ENCODE results near the gene GTF2IRD1. TPM values are rescaled to one million over a fixed set of nuclear protein-coding genes. Genes with fewer than 3 reads are reported as not detected.

Gene GTF2IRD1
- total RNA-seq (2012; rRNA removed) (4.1 and 5.0 TPM in 2 replicates), polyA plus RNA-seq (2012; rRNA removed) (21.9 and 22.6 TPM in 2 replicates), Bru-seq, nascent RNA (percentile 75 among the genes with signal in this experiment), BruChase-seq, experiment 1, labeled RNA remaining after a 6-hour chase (percentile 91 among the genes with signal in this experiment), BruChase-seq, experiment 2, labeled RNA remaining after a 2-hour chase (percentile 79 among the genes with signal in this experiment)
- 19.6 and 26.0 TPM in 2 replicates for polyA plus RNA-seq (2012; cell fraction: cytosol; rRNA removed)
- polyA plus RNA-seq (2012; cell fraction: nucleus; rRNA removed; ENCODE audit: low replicate concordance) = 27.5 and 33.3 TPM in 2 replicates
- long read RNA-seq, transcript GTF2IRD1-202 (27 exons, 3,077 nt) = major isoform, 6 of 24 reads
- long read RNA-seq, partial matches to known transcripts = 11 of 24 reads
- long read RNA-seq, other reads (novel, unspliced or antisense) = 4 of 24 reads

- dilution Hi-C loops (cut with HindIII; ENCODE audit: low sequenced_read_pairs, unreplicated experiment) (no loop called here), intact Hi-C loops (cut with micrococcal nuclease) (loop anchor here (2.0 to 5.0 kb wide), 2 partner anchors 51 to 94 kb away; no protein-coding TSS in a partner anchor)
These were observed at the start of gene GTF2IRD1 for GRCh38 chr7:74453322-74454011. Gene GTF2IRD1, plus strand, starts transcription at chr7:74453906. Its CDS starts 54,175 bp downstream, at chr7:74508081.

More at GRCh38 chr7:74453322-74454011, at the start of gene GTF2IRD1:
- Histone ChIP-seq H3K18ac (ENCODE audit: low read depth, low read length) (peak within 1 kb of the TSS; percentile 77), H3K9me3 (ENCODE audit: control insufficient read depth, insufficient read depth, low read length) (no peaks in the 10 kb centered on the region), H2BK5ac (ENCODE audit: low read depth, low read length, poor library complexity, severe bottlenecking) (peak within 1 kb of the TSS; percentile 18), H3K14ac (replicated peaks; ENCODE audit: low read depth, low read length) (peak within 1 kb of the TSS; percentile 82; the same call in 1 of the 2 replicates), H2BK120ac (ENCODE audit: low read depth, low read length) (peak within 1 kb of the TSS; percentile 68), H3K36me3 (ENCODE audit: control insufficient read depth, insufficient read depth, low read length) (no peaks in the 10 kb centered on the region; the same call in 1 of the 2 replicates), H2AK9ac (replicated peaks; ENCODE audit: low read depth, low read length, poor library complexity) (peak within 1 kb of the TSS; percentile 96), H2BK20ac (ENCODE audit: low read depth, low read length) (no peak within 1 kb of the TSS), H3K56ac (ENCODE audit: extremely low read depth, insufficient read depth, low read length) (no peak within 1 kb of the TSS), H3K9ac (ENCODE audit: low read depth, low read length) (peak within 1 kb of the TSS; percentile 70), H3K23ac (ENCODE audit: low read depth, low read length) (peak within 1 kb of the TSS; percentile 75; the same call in 1 of the 2 replicates), H3K79me1 (ENCODE audit: low read depth in 1 of 2, low read length in 2 of 2) (peaks cover 8 to 46% of the 10 kb centered on the region in 2 experiments; a peak in 3 of 4 replicates), H4K91ac (ENCODE audit: insufficient read depth, low read depth, low read length) (peak within 1 kb of the TSS; percentile 77), H3K4me2 (ENCODE audit: low read depth, low read length) (peak within 1 kb of the TSS; percentile 90), H3K27ac (ENCODE audit: insufficient read depth, low read length) (peak within 1 kb of the TSS; percentile 70), H2AK5ac (ENCODE audit: low read depth, low read length) (peak within 1 kb of the TSS; percentile 89), H2BK15ac (ENCODE audit: low read depth, low read length) (peak within 1 kb of the TSS; percentile 15; the same call in 1 of the 3 replicates), H4K8ac (ENCODE audit: low read depth in 2 of 2, low read length in 2 of 2) (peak within 1 kb of the TSS; percentile 81 to 91), H3K4me1 (ENCODE audit: control insufficient read depth, insufficient read depth, low read length) (peaks cover 16% of the 10 kb centered on the region), H3K27me3 (ENCODE audit: control insufficient read depth, insufficient read depth, low read length) (no peaks in the 10 kb centered on the region; the same call in 1 of the 2 replicates), H3K4me3 (ENCODE audit: insufficient read depth, low read depth, low read length) (peak within 1 kb of the TSS; percentile 61), H3K4ac (ENCODE audit: low read depth, low read length) (peak within 1 kb of the TSS; percentile 94), H4K20me1 (ENCODE audit: insufficient read depth, low read length) (peaks cover 33% of the 10 kb centered on the region), H4K5ac (ENCODE audit: low read depth, low read length) (peak within 1 kb of the TSS; percentile 87), H3K9me1 (ENCODE audit: insufficient read depth, low read length) (peaks cover 9% of the 10 kb centered on the region), H2AFZ (replicated peaks; ENCODE audit: low read length, poor library complexity) (peak within 1 kb of the TSS; percentile 94)
- ChIA-PET CTCF (no interaction called here), POLR2A (ENCODE audit: unreplicated experiment) (no interaction called here)
- in situ Hi-C loops (cut with MboI; ENCODE audit: low sequenced_read_pairs) = no loop called here
- TF ChIP-seq USF2 (IDR thresholded peaks at IDR 0.05; ENCODE audit: low read depth, low read length) = no peak
- TF ChIP-seq CEBPB (IDR thresholded peaks at IDR 0.05; ENCODE audit: low read depth, low read length) = no peak
- TF ChIP-seq MAZ (IDR thresholded peaks at IDR 0.05; ENCODE audit: borderline replicate concordance, low read depth, low read length) = peak; percentile 83; the same call in 1 of the 2 replicates
- TF ChIP-seq POLR2A (IDR thresholded peaks at IDR 0.05; ENCODE audit: low read depth, low read length) = peak; percentile 37; the same call in 1 of the 2 replicates
- DNase-seq (peak; percentile 73), ATAC-seq (ENCODE audit: low read depth) (peak; percentile 87)
- 0% methylated on average over 3 of the region's 62 CpGs; no CpG with 5 or more reads in 1 of the 2 experiments for WGBS, 2 experiments (ENCODE audit: extremely low coverage in 2 of 2, insufficient read length in 1 of 2)
- no TSS peak for BruUV-seq (replicated peaks)

Data from IMR-90 (cell line).